HG02759 (cell line): Measurements from ENCODE around the gene ZNF414.
"Not testable (repeated sequence)": the region's sequence is repeated elsewhere in the genome, so short reads cannot be mapped to it uniquely, and the experiment has no call there.

Experiments
- ATAC-seq: cut with Tn5 transposase; IDR thresholded peaks from one replicate; pipeline ENCODE4 v1.9.1; 2021; ENCODE audit warnings: mild to moderate bottlenecking, moderate library complexity; ENCODE audit not compliant: unreplicated experiment

ZNF414 gene, protein sequence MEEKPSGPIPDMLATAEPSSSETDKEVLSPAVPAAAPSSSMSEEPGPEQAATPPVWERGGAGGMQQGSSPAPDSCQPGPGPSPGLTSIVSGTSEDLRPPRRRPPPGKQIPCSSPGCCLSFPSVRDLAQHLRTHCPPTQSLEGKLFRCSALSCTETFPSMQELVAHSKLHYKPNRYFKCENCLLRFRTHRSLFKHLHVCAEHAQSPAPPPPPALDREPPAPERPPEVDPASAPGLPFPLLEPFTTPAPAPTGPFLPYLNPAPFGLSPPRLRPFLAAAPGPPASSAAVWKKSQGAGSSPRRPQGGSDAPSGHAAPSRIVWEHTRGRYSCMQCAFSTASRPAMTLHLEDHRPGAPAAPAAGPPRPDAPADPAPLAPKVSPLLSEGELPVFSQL

DNA sequence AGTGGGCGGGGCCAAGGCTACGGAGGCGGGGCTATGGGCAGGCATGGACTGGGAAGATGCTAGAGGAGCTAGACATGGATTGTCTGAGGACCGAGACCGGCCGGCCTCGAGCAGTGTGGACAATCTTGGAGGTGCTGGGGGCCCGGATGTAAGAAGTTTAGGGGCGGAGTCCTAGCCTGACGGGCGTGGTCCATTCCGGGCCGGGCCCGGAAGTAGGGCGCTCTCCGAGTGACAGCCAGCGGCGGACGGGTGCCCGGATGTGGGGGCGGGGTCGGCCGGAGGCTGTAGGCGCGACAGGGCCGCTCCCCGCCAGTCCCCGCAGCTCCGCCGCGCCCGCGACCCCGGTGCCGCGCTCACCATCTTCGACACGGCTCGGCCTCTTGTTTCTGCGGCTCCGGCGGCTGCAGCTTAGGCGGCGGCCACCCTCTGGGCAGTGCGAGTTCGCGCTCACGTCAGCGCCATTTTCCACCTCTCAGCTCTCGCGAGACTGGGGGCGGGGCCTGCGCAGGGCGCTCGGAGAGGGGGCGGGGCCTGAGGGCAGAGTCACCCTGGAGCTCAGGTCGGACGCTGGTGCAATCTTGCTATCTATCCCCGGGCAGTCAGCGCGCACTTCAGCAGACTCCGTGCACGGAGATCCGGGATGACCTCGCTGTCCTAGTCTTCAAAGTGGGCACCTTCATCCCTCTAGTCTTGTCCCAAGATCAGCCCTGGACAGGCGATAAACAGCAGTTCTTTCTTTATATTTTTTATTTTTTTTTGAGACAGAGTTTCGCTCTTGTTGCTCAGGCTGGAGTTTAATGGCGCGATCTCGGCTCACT is at the start of gene ZNF414:
Gene ZNF414 (minus strand): TSS at position 481 of the 818 bp plus-strand sequence. CDS start 121 bp downstream, at position 360.
- peak; percentile 90 for ATAC-seq

DNA sequence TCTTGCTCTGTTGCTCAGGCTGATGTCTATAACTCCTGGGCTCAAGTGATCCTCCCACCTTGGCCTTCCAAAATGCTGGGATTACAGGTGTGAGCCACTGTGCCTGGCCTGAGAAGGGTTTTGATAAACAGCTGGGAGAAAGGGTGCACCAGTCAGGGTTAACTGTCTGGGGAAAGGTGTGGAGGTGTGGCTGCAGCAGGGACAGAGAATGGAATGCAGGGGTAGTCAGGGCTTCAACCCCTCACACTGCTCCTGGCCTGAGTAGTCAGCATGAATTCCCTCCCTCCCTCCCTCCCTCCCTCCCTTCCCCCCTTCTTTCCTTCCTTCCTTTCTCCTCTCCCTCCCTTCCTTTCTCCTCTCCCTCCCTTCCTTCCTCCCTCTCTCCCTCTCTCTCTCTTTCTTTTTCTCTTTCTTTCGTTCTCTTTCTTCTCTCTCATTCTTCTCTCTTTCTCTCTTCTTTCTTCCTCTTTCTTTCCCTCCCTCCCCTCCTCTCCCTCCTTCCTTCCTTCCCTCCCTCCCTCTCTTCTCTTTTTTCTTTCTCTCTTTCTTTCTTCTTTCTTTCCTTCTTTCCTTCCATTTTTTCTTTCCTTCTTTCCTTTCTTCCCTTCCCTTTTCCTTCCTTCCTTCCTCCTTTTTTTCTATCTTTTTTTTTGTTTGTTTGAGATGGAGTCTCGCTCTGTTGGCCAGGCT is 47.3 kb upstream of the ZNF414 start:
- no peak for ATAC-seq

DNA sequence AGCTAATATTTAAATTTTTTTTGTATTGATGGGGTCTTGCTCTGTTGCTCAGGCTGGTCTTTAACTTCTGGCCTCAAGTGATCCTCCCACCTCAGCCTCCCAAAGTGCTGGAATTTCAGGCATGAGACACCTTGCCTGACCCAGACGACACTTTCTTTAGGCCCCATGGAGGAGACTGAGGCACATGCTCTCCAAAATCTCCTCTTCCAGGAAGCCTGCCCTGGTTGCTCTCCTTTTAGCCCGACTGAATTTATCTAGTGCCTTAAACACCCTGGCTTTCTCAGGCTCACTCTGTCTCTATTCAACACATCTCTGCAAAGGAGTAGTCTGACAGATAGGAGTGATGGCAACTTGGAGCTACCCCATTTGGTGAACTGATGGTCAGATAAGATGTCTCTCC is 44.4 kb upstream of the ZNF414 start:
- ATAC-seq = no peak

DNA sequence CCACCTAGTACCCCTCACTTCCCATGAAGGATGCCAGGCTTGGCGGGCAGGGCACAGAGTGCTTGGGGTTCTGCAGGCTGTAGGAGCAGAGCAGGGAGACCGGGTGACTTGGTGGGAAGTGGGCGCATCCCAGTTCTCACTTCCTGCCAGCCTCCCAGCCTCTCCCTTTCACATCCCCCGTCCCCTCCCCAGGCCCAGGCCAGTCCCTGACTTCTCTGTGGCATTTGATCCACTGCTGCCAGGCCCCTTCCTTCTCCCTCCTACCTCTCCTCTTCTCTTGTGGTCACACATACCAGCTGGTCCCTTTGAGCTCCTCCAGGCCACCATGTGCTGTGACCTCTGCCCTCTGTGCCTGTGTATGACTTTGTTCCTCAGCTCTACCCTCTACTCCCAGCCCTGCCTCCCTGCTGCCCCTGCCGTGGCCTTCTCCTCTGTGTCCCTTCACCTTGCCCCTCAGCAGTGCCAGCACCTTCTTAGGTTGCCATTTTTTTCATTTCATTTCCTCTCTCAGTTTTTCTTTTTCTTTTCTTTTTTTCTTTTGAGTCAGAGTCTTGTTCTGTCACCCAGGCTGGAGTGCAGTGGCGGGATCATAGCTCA is 43.8 kb upstream of the ZNF414 start:
- no peak for ATAC-seq

- ATAC-seq = not testable (repeated sequence)
These were observed 39.8 kb upstream of the ZNF414 start for GRCh38 chr19:8553729-8554128.

DNA sequence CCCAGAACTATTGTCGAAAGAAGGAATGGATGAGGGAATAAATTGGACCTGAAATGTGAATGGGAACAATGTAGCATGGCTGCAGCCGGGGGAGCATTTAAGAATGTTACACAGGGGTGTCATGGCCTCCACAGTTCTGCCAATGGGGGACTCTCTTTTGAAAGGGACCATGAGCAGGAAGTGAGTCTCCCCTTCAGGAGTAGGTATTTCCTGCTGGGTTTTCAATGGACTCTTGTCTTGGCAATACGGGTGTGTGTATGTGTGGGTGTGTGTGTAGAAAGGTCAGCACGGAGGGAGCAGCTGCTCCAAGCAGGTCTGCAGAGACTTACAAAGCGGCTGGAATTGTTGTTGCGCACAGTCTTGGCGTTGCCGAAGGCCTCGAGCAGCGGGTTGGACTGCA is 38.8 kb upstream of the ZNF414 start:
- no peak for ATAC-seq

DNA sequence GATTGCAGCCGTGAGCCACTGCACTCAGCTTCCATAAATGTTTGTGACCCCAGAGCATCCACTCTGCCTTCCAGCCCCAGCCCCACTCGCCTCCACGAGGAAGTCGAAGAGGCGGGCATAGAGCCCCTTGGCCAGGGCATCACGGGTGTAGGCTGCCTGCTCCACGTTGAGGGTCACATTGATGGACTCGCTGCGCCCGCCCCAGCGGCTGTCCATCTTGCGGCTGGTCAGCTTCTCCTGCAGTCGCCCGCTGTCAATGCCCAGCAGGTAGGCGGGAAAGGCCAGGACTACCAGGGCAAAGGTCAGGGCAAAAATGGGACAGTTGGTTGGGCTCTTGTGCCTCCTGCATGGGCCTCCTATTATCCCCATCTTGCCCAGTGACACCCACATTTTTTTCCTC is 36.1 kb upstream of the ZNF414 start:
- no peak for ATAC-seq

DNA sequence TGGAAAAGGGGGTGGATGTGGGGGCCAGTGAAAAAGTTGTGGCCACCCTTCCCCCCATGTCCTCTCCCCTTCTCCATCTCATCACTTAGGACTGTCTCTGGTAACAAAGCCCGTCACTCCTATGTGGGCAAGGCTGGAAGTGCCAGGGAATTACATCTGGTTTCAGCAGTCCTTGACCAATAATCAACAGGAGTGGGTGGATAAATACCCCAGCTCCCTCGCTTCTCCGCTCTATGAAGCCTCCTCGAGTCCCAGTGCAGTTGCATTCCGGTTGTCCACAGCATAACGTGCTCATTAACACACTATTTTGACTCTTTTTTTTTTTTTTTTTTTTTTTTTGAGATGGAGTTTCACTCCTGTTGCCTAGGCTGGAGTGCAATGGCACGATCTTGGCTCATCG is 31.8 kb upstream of the ZNF414 start:
- ATAC-seq = no peak

GRCh38 chr19:8544168-8544567 is 30.2 kb upstream of the ZNF414 start:
- no peak for ATAC-seq

DNA sequence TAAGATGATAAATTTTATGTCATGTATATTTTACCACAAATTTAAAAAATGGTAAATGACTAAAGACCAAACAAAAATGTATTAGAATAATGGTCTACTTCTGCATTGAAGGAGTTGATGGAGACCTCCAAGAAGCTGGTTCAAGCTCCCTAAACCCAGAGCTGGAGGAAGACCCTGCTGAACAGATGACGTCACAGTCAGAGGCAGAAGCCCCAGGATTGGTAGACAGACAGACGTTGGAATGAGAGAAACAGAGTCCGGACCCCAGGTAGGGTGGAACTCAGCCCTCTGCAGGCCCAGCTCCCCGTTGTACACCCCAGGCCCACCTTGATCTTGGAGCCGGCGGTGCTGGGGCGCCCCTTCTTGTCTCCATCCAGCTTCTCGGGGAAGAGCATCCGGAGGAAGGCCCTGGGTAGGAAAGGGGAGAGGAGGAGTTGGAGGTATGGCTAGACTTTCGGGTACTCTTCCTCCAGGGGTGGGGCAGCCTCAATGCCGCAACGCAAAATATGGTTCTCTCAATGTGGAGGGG is 25.7 kb upstream of the ZNF414 start:
- no peak for ATAC-seq

GRCh38 chr19:8537099-8537498 is 23.1 kb upstream of the ZNF414 start:
- ATAC-seq = no peak

DNA sequence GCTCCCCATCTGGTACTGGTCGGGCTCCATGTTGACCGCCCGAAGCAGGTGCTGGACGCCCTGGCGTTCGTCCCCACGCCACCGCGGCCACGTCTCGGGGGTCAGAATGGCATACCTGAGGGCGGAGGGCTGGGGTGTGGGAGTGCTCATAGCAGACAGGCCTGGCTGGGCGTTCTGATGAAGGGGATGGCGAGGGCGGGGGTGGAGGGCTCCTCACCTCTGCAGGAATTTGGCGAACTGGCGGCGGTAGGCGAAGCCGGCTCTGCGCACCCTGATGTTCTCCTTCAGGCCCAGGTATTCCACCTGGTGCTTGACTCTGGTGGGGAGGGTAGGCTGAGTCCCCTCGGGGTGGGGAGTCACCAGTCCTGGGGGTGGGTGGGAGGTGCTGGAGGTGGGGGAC is 22.3 kb upstream of the ZNF414 start:
- ATAC-seq = no peak

DNA sequence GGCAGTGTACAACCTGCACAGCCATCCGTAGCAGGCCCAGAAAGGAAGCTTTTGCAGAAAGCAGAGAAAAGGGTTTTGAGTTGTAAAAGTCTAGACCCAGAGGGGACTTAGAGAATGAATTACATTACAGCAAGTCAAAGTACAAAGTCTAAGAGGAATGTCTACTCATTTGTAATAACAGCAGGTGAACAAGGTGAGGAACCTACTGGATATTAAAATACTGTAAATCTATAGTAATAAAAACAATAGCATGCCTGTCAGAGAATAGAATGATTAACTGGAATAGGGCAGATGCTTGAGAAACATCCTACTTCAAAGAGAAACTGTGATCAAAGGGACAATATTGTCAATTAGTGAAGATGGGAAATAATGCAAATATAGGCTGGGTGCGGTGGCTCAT is 18.3 kb upstream of the ZNF414 start:
- no peak for ATAC-seq

DNA sequence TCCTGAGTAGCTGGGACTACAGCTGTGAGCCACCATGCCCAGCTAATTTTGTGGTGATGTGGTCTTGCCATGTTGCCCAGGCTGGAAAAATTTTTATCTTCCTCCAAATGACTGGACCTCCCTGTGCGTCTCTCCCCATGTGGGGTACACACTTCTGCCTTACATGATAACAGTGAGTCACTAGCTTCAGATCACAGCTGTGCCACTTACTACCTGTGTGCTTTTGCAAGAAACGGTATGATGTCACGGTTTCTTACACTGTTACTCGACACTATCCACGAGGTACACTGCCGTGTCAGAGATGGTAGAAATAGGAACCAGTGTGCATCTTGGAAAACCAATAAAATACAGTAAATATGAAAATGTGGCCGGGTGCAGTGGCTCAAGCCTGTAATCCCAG is 17.5 kb upstream of the ZNF414 start:
- no peak for ATAC-seq

DNA sequence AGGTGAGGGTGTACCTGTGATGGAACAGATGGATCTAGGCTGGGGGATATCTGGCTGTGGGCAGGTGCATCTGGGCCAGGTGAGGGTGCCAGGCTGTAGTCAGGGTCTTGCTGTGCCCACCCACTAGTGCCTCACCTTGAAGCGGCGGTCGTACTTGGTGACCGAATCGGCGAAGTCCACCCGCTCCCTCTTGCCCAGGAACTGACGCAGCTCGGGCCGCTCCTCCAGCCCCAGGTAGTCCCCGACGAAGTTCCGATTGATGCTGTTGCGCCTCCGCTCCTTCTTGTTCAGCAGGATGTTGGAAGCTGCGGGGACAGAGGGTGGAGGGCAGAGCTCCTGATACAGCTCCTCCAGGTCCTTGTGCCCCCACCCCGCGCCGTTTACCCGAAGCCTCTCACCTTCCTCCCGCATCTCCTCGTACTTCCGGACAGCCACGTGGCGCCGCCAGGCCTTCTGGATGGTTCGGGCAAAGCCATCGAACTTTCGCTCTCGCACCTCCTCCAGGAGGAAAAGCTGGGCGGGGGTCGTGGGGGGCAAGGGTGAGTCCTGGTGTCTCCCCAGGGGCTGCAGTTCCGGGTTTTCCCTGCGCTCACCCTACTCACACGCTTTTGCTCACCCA is 16.2 kb upstream of the ZNF414 start:
- ATAC-seq = no peak

- no peak for ATAC-seq
These were observed 15.5 kb upstream of the ZNF414 start for GRCh38 chr19:8529369-8530006.

DNA sequence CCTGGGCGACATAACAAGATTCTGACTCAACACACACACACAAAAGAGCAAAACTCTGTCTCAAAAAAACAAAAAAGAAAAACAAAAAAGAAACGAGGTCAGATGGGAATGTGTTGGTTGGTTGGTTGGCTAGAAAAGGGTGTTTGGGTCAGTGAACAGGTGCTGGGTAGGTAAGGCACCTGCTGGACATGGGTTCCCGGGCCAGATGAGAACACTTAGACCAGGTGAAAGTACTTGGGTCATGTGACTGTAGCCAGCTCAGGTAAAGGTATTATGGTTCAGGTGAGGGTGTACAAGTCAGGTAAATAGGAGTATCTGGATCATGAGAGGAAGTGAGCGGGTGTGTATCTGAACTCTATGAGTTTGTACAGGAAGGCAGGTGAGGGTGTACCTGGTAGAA is 14.5 kb upstream of the ZNF414 start:
- ATAC-seq = no peak

DNA sequence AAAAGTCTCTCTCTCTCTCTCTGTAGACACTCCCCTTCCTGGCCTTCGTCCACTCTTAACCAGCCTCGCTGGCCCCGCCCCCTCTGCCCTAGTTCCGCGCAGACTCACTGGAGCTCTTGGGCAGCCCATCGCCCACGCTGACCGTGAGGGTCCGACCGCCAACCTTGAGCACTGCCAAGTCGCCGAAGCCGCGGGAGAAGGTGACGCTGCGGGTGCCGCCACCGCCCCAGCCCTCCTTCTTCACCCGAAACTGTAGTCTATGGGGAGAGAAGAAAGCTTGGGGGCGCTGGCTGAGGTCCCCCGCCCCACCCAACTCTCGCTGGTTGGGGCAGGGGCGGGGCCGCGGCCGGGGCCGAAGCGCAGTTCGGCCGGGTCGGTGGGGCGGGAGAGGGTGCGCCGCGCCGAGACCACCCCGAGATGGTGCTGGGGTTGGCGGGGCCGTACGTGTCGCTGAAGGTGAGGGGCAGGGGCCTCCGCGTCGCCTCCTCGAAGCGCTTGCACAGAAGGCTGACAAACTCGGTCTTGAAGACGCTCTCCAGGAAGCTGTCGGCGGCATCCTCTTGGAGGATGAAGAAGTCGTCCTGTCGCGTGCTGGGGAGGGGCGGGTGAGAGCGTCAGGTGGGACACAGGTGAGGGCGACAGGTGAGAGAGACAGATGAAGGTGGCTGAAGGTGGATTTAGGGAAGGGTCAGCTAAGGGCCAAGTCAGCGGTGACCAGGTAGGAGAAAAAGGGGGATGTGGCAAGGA is 12.6 kb upstream of the ZNF414 start:
- ATAC-seq = no peak

GRCh38 chr19:8525401-8525684 is 11.4 kb upstream of the ZNF414 start:
- no peak for ATAC-seq

DNA sequence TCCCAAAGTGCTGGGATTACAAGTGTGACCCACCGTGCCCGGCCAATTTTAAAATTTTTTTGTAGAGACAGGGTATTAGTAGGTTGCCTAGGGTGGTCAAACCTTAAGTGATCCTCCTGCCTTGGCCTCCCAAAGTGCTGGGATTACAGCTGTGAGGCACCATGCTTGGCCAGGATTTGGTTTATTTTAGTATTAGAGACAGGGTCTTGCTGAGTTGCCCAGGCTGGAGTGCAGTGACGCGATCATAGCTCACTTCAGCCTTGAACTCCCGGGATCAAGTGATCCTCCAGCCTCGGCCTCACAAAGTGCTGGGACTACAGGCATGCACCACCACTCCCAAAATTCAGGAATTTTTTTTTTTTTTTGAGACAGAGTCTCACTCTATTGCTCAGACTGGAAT is 5.4 kb upstream of the ZNF414 start:
- ATAC-seq = no peak
